Type B pancreatic cell (in vitro differentiated cells): ENCODE results near the gene SMARCA4. TPM values are rescaled to one million over a fixed set of nuclear protein-coding genes. Genes with fewer than 3 reads are reported as not detected.

Experiments
- DNase-seq: peaks from one replicate; pipeline ENCODE4 v3.0.0; 2021; ENCODE audit warnings: mixed read lengths; ENCODE audit not compliant: unreplicated experiment; ENCODE audit errors: extremely low spot score
- H3K27ac Mint-ChIP-seq: 2 replicates; pipeline ENCODE4 v1.8.0; 2021; ENCODE audit warnings: mild to moderate bottlenecking, mixed read lengths
- H3K27me3 Mint-ChIP-seq: 2 replicates; pipeline ENCODE4 v1.8.0; 2021; ENCODE audit warnings: mixed read lengths
- H3K36me3 Mint-ChIP-seq: 2 replicates; pipeline ENCODE4 v1.8.0; 2021; ENCODE audit warnings: mixed read lengths
- H3K4me1 Mint-ChIP-seq: one replicate; pipeline ENCODE4 v1.8.0; 2021; ENCODE audit warnings: mixed read lengths; ENCODE audit not compliant: unreplicated experiment
- H3K4me3 Mint-ChIP-seq: 2 replicates; pipeline ENCODE4 v1.8.0; 2021; ENCODE audit warnings: mild to moderate bottlenecking, mixed read lengths
- H3K9me3 Mint-ChIP-seq: 2 replicates; pipeline ENCODE4 v1.8.0; 2021; ENCODE audit warnings: mixed read lengths
- total RNA-seq: library from RNA; stranded (reverse); gene quantifications from 2 replicates; pipeline ENCODE4 v1.2.1, GENCODE V29; 2021; ENCODE audit warnings: low replicate concordance
- TF ChIP-seq, protein P1 (sequence below): fragments of 200-600 bp; sonication (generic); conservative IDR thresholded peaks from 2 replicates; pipeline ENCODE4 v1.5.0; 2021; ENCODE audit warnings: antibody characterized with exemption, mild to moderate bottlenecking

The SMARCA4 gene
- total RNA-seq, 1 donor from 2014 or later, result 244 TPM

DNA sequence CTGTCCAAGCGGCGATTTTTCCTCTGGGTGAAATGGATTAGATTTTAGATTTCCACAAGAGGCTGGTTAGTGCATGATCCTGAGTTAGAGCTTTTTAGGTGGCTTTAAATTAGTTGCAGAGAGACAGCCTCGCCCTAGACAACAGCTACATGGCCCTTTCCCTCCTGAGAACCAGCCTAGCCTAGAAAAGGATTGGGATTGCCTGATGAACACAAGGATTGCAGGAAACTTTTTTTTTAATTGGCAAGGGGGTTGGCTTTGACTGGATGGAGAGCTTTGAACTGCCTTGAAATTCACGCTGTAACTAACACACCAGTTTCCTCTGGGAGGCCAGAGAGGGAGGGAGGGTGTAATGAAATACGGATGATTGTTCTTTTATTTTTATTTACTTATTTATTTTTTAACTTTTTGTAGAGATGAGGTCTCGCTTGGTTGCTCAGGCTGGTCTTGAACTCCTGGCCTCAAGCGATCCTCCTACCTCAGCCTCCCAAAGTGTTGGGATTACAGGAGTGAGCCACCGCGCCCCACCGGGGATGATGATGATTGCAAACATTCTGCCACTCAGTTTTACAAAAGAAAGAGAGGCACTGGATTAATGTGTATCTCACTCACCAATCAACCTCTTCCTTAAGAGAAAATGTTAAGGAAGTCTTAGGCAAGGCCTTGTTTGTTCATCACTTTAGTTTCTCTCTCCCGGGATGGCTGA, 130.3 kb downstream of the SMARCA4 start:
- peaks cover 21% of the 10 kb centered on the region for H3K4me1 Mint-ChIP-seq

DNA sequence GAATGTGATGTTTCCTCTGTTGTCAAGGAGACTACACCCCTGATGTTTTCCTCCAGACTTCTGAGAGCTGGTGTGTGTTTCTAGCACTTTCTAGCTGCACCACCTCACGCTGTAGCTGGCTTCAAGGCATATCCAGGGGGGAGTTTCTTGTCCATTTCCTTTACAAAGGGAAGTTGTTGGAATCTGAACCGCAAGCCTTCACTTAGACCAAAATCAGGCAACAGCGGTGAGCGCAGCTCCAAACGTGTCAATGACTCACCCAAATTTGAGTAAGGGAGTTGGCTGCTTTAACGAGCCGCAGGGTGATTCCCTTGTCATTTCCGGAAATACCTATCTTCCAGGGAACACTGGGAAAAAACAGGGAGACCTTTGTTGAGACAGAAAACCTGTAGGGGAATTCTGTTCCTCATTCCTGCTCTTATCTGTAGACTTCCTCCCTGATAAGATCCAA, 130.9 kb downstream of the SMARCA4 start:
- Mint-ChIP-seq H3K4me3 (peak overlapping the region; percentile 90), H3K27me3 (no peaks in the 10 kb centered on the region), H3K4me1 (peaks cover 26% of the 10 kb centered on the region), H3K9me3 (no peaks in the 10 kb centered on the region), H3K36me3 (peaks cover 15% of the 10 kb centered on the region), H3K27ac (peak overlapping the region; percentile 94)
- TF ChIP-seq, protein P1, sequence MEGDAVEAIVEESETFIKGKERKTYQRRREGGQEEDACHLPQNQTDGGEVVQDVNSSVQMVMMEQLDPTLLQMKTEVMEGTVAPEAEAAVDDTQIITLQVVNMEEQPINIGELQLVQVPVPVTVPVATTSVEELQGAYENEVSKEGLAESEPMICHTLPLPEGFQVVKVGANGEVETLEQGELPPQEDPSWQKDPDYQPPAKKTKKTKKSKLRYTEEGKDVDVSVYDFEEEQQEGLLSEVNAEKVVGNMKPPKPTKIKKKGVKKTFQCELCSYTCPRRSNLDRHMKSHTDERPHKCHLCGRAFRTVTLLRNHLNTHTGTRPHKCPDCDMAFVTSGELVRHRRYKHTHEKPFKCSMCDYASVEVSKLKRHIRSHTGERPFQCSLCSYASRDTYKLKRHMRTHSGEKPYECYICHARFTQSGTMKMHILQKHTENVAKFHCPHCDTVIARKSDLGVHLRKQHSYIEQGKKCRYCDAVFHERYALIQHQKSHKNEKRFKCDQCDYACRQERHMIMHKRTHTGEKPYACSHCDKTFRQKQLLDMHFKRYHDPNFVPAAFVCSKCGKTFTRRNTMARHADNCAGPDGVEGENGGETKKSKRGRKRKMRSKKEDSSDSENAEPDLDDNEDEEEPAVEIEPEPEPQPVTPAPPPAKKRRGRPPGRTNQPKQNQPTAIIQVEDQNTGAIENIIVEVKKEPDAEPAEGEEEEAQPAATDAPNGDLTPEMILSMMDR, result no peak
- no peak for DNase-seq

More for the DNA sequence above, 130.3 kb downstream of the SMARCA4 start:
- Mint-ChIP-seq H3K9me3 (no peaks in the 10 kb centered on the region), H3K4me3 (peak overlapping the region; percentile 90), H3K27ac (peak overlapping the region; percentile 94), H3K36me3 (peaks cover 10% of the 10 kb centered on the region), H3K27me3 (no peaks in the 10 kb centered on the region)
- no peak for DNase-seq
- TF ChIP-seq, protein P1, result no peak

DNA sequence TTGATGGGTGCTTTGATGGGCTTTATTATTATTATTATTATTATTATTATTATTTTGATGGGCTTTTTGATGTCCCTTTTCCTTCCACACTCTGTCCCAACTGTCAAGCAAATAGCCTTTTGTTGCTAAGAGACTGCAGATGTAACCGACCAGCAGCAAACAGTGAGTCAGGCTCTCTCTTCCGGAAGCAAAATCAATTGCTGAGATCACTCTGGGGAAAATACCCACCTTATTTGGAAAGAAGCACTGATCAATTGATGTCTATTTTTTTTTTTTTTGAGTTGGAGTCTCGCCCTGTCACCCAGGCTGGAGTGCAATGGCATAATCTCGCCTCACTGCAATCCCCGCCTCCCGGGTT, 131.3 kb downstream of the SMARCA4 start:
- no peaks in the 10 kb centered on the region for H3K9me3 Mint-ChIP-seq
- DNase-seq, result no peak
- H3K4me1 Mint-ChIP-seq, result peaks cover 26% of the 10 kb centered on the region
- peak overlapping the region; percentile 94 for H3K27ac Mint-ChIP-seq
- H3K36me3 Mint-ChIP-seq, result peaks cover 15% of the 10 kb centered on the region
- peak overlapping the region; percentile 90 for H3K4me3 Mint-ChIP-seq
- TF ChIP-seq, protein P1, result no peak
- H3K27me3 Mint-ChIP-seq, result no peaks in the 10 kb centered on the region

DNA sequence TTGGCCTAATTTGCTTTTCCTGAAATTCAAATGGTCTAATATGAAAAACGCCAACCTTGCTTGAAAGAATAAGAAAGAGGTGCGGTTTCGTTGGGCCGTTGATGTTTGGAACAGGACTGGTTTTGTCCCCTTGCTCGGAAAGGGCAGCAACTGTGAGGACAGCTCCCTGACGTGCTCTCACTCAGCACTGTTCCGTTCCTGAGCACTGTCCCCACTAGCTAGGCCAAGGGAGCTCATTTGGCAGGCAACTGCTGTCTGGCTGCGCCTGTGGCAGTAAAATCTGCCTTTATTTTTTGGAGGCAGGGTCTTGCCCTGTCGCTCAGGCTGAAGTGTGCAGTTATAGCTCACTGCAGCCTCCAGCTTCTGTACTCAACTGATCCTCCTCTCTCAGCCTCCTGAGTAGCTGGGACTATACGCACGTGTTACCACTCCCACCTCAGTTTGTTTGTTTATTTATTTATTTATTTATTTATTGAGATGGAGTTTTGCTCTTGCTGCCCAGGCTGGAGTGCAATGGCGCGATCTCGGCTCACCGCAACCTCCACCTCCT, 132.9 kb downstream of the SMARCA4 start:
- DNase-seq, result no peak
- no peaks in the 10 kb centered on the region for H3K27me3 Mint-ChIP-seq
- H3K27ac Mint-ChIP-seq, result peak overlapping the region; percentile 94
- peaks cover 20% of the 10 kb centered on the region for H3K4me1 Mint-ChIP-seq
- H3K36me3 Mint-ChIP-seq, result peaks cover 15% of the 10 kb centered on the region
- H3K4me3 Mint-ChIP-seq, result no peak overlapping the region
- TF ChIP-seq, protein P1, result no peak
- H3K9me3 Mint-ChIP-seq, result no peaks in the 10 kb centered on the region

DNA sequence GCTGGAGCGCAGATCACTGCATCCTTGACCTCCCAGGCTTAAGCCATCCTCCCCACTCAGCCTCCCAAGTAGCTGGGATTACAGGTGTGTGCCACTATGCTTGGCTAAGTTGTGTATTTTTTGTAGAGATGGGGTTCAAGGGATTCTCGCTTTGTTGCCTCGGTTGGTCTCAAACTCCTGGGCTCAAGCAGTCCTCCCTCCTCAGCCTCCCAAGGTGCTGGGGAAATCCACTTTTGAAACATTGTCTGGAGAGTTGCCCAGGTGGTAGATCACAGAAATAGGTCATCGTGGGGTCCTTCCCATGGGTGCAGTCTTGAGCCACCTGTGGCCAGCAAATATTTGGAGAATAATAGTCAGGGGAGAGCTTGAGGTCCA, 133.7 kb downstream of the SMARCA4 start:
- H3K9me3 Mint-ChIP-seq, result no peaks in the 10 kb centered on the region
- TF ChIP-seq, protein P1, result no peak
- peak overlapping the region; percentile 98 for H3K27ac Mint-ChIP-seq
- peak overlapping the region; percentile 76 for H3K4me3 Mint-ChIP-seq
- H3K27me3 Mint-ChIP-seq, result no peaks in the 10 kb centered on the region
- DNase-seq, result no peak
- H3K36me3 Mint-ChIP-seq, result peaks cover 21% of the 10 kb centered on the region
- peaks cover 20% of the 10 kb centered on the region for H3K4me1 Mint-ChIP-seq
